Measurements from ENCODE around the gene FOXJ3. TPM values are rescaled to one million over a fixed set of nuclear protein-coding genes. Genes with fewer than 3 reads are reported as not detected.

The FOXJ3 gene
- total and polyA plus RNA-seq, 4 donors, result 5.3 to 16.8 (median 12.4) TPM

GRCh38 chr1:42325014-42325402 is 10.0 kb downstream of the FOXJ3 start:
- H3K9me3 ChIP-seq (ENCODE audit: control insufficient read depth in 4 of 4, low read length in 3 of 4), result no peaks in the 10 kb centered on the region

GRCh38 chr1:42324398-42325013 is 10.5 kb downstream of the FOXJ3 start:
- H3K9me3 ChIP-seq (ENCODE audit: control insufficient read depth in 4 of 4, low read length in 3 of 4), result no peaks in the 10 kb centered on the region
- H3K4me3 ChIP-seq (ENCODE audit: low read depth in 1 of 3, low read length in 3 of 3), result no peak overlapping the region
- no peak overlapping the region for H3K27ac ChIP-seq (ENCODE audit: low read depth in 1 of 2, low read length in 2 of 2)
- H3K9ac ChIP-seq (ENCODE audit: low read depth in 1 of 2, low read length in 2 of 2), result no peak overlapping the region
- DNase-seq (ENCODE audit: low spot score), result no peak
- WGBS, result 41% methylated on average over 6 of the region's 6 CpGs
- no peaks in the 10 kb centered on the region for H3K36me3 ChIP-seq (ENCODE audit: control insufficient read depth in 4 of 4, insufficient read depth in 3 of 4, low read depth in 1 of 4, low read length in 3 of 4)
- peaks cover 14 to 44% (median 33%) of the 10 kb centered on the region in 4 donors for H3K4me1 ChIP-seq (ENCODE audit: control insufficient read depth in 4 of 4, insufficient read depth in 4 of 4, low read length in 3 of 4)
- no peaks in the 10 kb centered on the region for H3K27me3 ChIP-seq (ENCODE audit: control insufficient read depth in 4 of 4, insufficient read depth in 4 of 4, low read length in 3 of 4)
- TF ChIP-seq REST (IDR thresholded peaks at IDR 0.05) (no peak), FOXA2 (IDR thresholded peaks at IDR 0.05) (no peak), SP1 (IDR thresholded peaks at IDR 0.05) (no peak), ATF3 (IDR thresholded peaks at IDR 0.05) (no peak), NR2F2 (IDR thresholded peaks at IDR 0.05) (no peak), YY1 (IDR thresholded peaks at IDR 0.05) (no peak), FOXA1 (IDR thresholded peaks at IDR 0.05) (no peak), RXRA (IDR thresholded peaks at IDR 0.05) (no peak), GABPA (IDR thresholded peaks at IDR 0.05 in 1 of 2, conservative IDR thresholded peaks at IDR 0.05 in 1 of 2) (no peak), MAX (IDR thresholded peaks at IDR 0.05) (no peak)

More at GRCh38 chr1:42325014-42325402, 10.0 kb downstream of the FOXJ3 start:
- Histone ChIP-seq H3K36me3 (ENCODE audit: control insufficient read depth in 4 of 4, insufficient read depth in 3 of 4, low read depth in 1 of 4, low read length in 3 of 4) (no peaks in the 10 kb centered on the region), H3K27me3 (ENCODE audit: control insufficient read depth in 4 of 4, insufficient read depth in 4 of 4, low read length in 3 of 4) (no peaks in the 10 kb centered on the region), H3K9ac (ENCODE audit: low read depth in 1 of 2, low read length in 2 of 2) (no peak overlapping the region), H3K4me1 (ENCODE audit: control insufficient read depth in 4 of 4, insufficient read depth in 4 of 4, low read length in 3 of 4) (peaks cover 13 to 39% (median 29%) of the 10 kb centered on the region in 4 donors), H3K27ac (ENCODE audit: low read depth in 1 of 2, low read length in 2 of 2) (no peak overlapping the region), H3K4me3 (ENCODE audit: low read depth in 1 of 3, low read length in 3 of 3) (no peak overlapping the region)
- WGBS, result 41% methylated on average over 2 of the region's 2 CpGs
- no peak for TF ChIP-seq YY1 (IDR thresholded peaks at IDR 0.05)
- TF ChIP-seq NR2F2 (IDR thresholded peaks at IDR 0.05), result peak; percentile 18
- peak; percentile 23 to 66 for TF ChIP-seq HNF4A (conservative IDR thresholded peaks at IDR 0.05)
- no peak for TF ChIP-seq CTCF (IDR thresholded peaks at IDR 0.05; ENCODE audit: low read depth, low read length, missing input control)
- no peak for TF ChIP-seq GABPA (IDR thresholded peaks at IDR 0.05 in 1 of 2, conservative IDR thresholded peaks at IDR 0.05 in 1 of 2)
- peak; percentile 64 to 89 for TF ChIP-seq RXRA (IDR thresholded peaks at IDR 0.05)
- TF ChIP-seq RAD21 (IDR thresholded peaks at IDR 0.05), result peak in 1 of 2 donors; percentile 40
- no peak for TF ChIP-seq FOXA2 (IDR thresholded peaks at IDR 0.05)
- peak in 1 of 2 donors; percentile 49 for TF ChIP-seq JUND (IDR thresholded peaks at IDR 0.05)
- TF ChIP-seq HNF4G (IDR thresholded peaks at IDR 0.05), result no peak
- TF ChIP-seq ATF3 (IDR thresholded peaks at IDR 0.05), result no peak
- TF ChIP-seq ZBTB33 (IDR thresholded peaks at IDR 0.05), result no peak
- peak; percentile 21 for TF ChIP-seq MAX (IDR thresholded peaks at IDR 0.05)
- DNase-seq (ENCODE audit: low spot score), result no peak
